Measurements from ENCODE around the gene NOS1AP.

- TF ChIP-seq CTCF (IDR thresholded peaks at IDR 0.05) (no peak), POLR2A (IDR thresholded peaks at IDR 0.05) (no peak)
Measured at GRCh38 chr1:162204129-162204822, 134.8 kb downstream of the NOS1AP start.
